WTC11 (cell line): ENCODE results near the gene CASP8. TPM values are rescaled to one million over a fixed set of nuclear protein-coding genes. Genes with fewer than 3 reads are reported as not detected.
"Not testable (repeated sequence)": the region's sequence is repeated elsewhere in the genome, so short reads cannot be mapped to it uniquely, and the experiment has no call there.

Source experiments
- ATAC-seq: fragments of 200-7000 bp; cut with Tn5 transposase; 2 replicates; pipeline ENCODE4 v1.10.0; 2021; ENCODE audit warnings: mild to moderate bottlenecking, moderate library complexity
- CTCF ChIA-PET: fragments of 300-600 bp; sonication (Branson Sonifier 250); formaldehyde crosslinking; loops from one replicate; lab custom pipeline; 2021; ENCODE audit warnings: antibody characterized with exemption; lab: Charles Lee
- POLR2A ChIA-PET: fragments of 350-600 bp; sonication (Branson Sonifier 250); formaldehyde crosslinking; loops from one replicate; lab custom pipeline; 2021; ENCODE audit warnings: antibody characterized with exemption; lab: Charles Lee
- DNase-seq: peaks from one replicate; pipeline ENCODE4 v3.0.0; 2021; ENCODE audit warnings: low spot score
- H3K27ac Mint-ChIP-seq: 2 replicates; pipeline ENCODE4 v1.8.0; 2021; ENCODE audit warnings: mixed read lengths
- H3K27me3 Mint-ChIP-seq: 2 replicates; pipeline ENCODE4 v1.8.0; 2021; ENCODE audit warnings: low read depth, mild to moderate bottlenecking, moderate library complexity, mixed read lengths
- H3K36me3 Mint-ChIP-seq: 2 replicates; pipeline ENCODE4 v1.8.0; 2021; ENCODE audit warnings: mixed read lengths
- H3K4me1 Mint-ChIP-seq: 2 replicates; pipeline ENCODE4 v1.8.0; 2022; ENCODE audit warnings: mixed read lengths
- H3K4me3 Mint-ChIP-seq: 2 replicates; pipeline ENCODE4 v1.8.0; 2021; ENCODE audit warnings: mild to moderate bottlenecking, moderate library complexity, mixed read lengths
- H3K9me3 Mint-ChIP-seq: 2 replicates; pipeline ENCODE4 v1.8.0; 2021; ENCODE audit warnings: mixed read lengths
- AFF4 ChIP-seq: sonication (generic); formaldehyde crosslinking; IDR thresholded peaks from 2 replicates; pipeline ENCODE4 v1.8.1; 2023; ENCODE audit warnings: mild to moderate bottlenecking, missing genetic modification reagents, borderline replicate concordance
- AR ChIP-seq: fragments of 250-450 bp; sonication (Bioruptor Pico); IDR thresholded peaks from 2 replicates; pipeline ENCODE4 v1.9.0; 2021; ENCODE audit warnings: mild to moderate bottlenecking
- ERG ChIP-seq: fragments of 250-450 bp; sonication (Bioruptor Pico); IDR thresholded peaks from 2 replicates; pipeline ENCODE4 v1.8.0; 2021; ENCODE audit warnings: mild to moderate bottlenecking
- ESRRA ChIP-seq: sonication (generic); formaldehyde crosslinking; IDR thresholded peaks from 2 replicates; pipeline ENCODE4 v1.8.1; 2022; ENCODE audit warnings: mild to moderate bottlenecking, missing genetic modification reagents, borderline replicate concordance
- GRHL2 ChIP-seq: fragments of 250-450 bp; sonication (Bioruptor Pico); IDR thresholded peaks from 2 replicates; pipeline ENCODE4 v1.8.0; 2022; ENCODE audit warnings: mild to moderate bottlenecking, moderate library complexity; ENCODE audit not compliant: insufficient replicate concordance, severe bottlenecking
- MAX ChIP-seq: sonication (generic); formaldehyde crosslinking; IDR thresholded peaks from 2 replicates; pipeline ENCODE4 v1.8.0; 2022; ENCODE audit warnings: mild to moderate bottlenecking, missing genetic modification reagents
- NFATC4 ChIP-seq: fragments of 250-450 bp; sonication (Bioruptor Pico); IDR thresholded peaks from 2 replicates; pipeline ENCODE4 v1.9.0; 2021; ENCODE audit warnings: mild to moderate bottlenecking
- NR1H2 ChIP-seq: sonication (generic); formaldehyde crosslinking; IDR thresholded peaks from 2 replicates; pipeline ENCODE4 v1.9.0; 2021; ENCODE audit warnings: mild to moderate bottlenecking, moderate library complexity, missing genetic modification reagents
- SMAD4 ChIP-seq: sonication (generic); formaldehyde crosslinking; IDR thresholded peaks from 2 replicates; pipeline ENCODE4 v1.8.0; 2022; ENCODE audit warnings: mild to moderate bottlenecking, missing genetic modification reagents
- TEAD4 ChIP-seq: sonication (generic); formaldehyde crosslinking; IDR thresholded peaks from 2 replicates; pipeline ENCODE4 v1.8.0; 2022; ENCODE audit warnings: mild to moderate bottlenecking, missing genetic modification reagents
- TP53 ChIP-seq: sonication (generic); formaldehyde crosslinking; IDR thresholded peaks from 2 replicates; pipeline ENCODE4 v1.8.1; 2023; ENCODE audit warnings: mild to moderate bottlenecking, missing genetic modification reagents
- ZBTB21 ChIP-seq: sonication (generic); formaldehyde crosslinking; IDR thresholded peaks from 2 replicates; pipeline ENCODE4 v1.8.1; 2023; ENCODE audit warnings: mild to moderate bottlenecking, missing genetic modification reagents, borderline replicate concordance
- ZNF138 ChIP-seq: sonication (generic); formaldehyde crosslinking; conservative IDR thresholded peaks from 2 replicates; pipeline ENCODE4 v1.8.1; 2022; ENCODE audit warnings: mild to moderate bottlenecking, moderate library complexity, missing genetic modification reagents
- ZNF425 ChIP-seq: fragments of 250-450 bp; sonication (Bioruptor Pico); conservative IDR thresholded peaks from 2 replicates; pipeline ENCODE4 v1.9.0; 2021; ENCODE audit warnings: mild to moderate bottlenecking
- ZNF512 ChIP-seq: sonication (generic); formaldehyde crosslinking; IDR thresholded peaks from 2 replicates; pipeline ENCODE4 v1.8.1; 2022; ENCODE audit warnings: missing genetic modification reagents, borderline replicate concordance
- total RNA-seq: library from RNA; stranded (reverse); gene quantifications from 3 replicates; pipeline ENCODE4 v1.2.3, GENCODE V29; 2021
- TF ChIP-seq, protein P1 (sequence below): sonication (generic); formaldehyde crosslinking; conservative IDR thresholded peaks from 2 replicates; pipeline ENCODE4 v1.8.1; 2023; ENCODE audit warnings: mild to moderate bottlenecking, low read depth, missing genetic modification reagents, moderate library complexity

Gene CASP8
- total RNA-seq, 1 experiment from 2014 or later, result 4.4 TPM

GRCh38 chr2:201298462-201299052 is 38.2 kb downstream of the CASP8 start:
- H3K4me1 Mint-ChIP-seq, result peaks cover 4% of the 10 kb centered on the region; the same call in 1 of the 2 replicates
- peaks cover 5% of the 10 kb centered on the region for H3K27me3 Mint-ChIP-seq
- peaks cover 6% of the 10 kb centered on the region for H3K36me3 Mint-ChIP-seq
- H3K27ac Mint-ChIP-seq, result no peak overlapping the region
- H3K9me3 Mint-ChIP-seq, result peaks cover 41% of the 10 kb centered on the region
- DNase-seq (no peak), ATAC-seq (no peak)
- POLR2A ChIA-PET, result no interaction called here
- TF ChIP-seq ZNF138 (CRISPR knock-in tag) (no peak), ZBTB21 (no peak), SMAD4 (CRISPR knock-in tag) (no peak), GRHL2 (CRISPR knock-in tag) (no peak), ZNF512 (CRISPR knock-in tag) (no peak), NR1H2 (no peak)
- no peak overlapping the region for H3K4me3 Mint-ChIP-seq
- CTCF ChIA-PET, result interaction anchor here (1.5 kb wide), 1 partner anchor 67 kb away, joined by 6 read pairs; no protein-coding TSS in a partner anchor

- DNase-seq, H3K36me3 Mint-ChIP-seq, H3K27me3 Mint-ChIP-seq, ATAC-seq, H3K4me3 Mint-ChIP-seq, POLR2A ChIA-PET, H3K4me1 Mint-ChIP-seq, H3K27ac Mint-ChIP-seq: not testable (repeated sequence)
- peaks cover 47% of the 10 kb centered on the region for H3K9me3 Mint-ChIP-seq
- CTCF ChIA-PET, result interaction anchor here (1.0 kb wide), 1 partner anchor 68 kb away, joined by 3 read pairs; no protein-coding TSS in a partner anchor
Observed at GRCh38 chr2:201299929-201300328, 39.6 kb downstream of the CASP8 start.

DNA sequence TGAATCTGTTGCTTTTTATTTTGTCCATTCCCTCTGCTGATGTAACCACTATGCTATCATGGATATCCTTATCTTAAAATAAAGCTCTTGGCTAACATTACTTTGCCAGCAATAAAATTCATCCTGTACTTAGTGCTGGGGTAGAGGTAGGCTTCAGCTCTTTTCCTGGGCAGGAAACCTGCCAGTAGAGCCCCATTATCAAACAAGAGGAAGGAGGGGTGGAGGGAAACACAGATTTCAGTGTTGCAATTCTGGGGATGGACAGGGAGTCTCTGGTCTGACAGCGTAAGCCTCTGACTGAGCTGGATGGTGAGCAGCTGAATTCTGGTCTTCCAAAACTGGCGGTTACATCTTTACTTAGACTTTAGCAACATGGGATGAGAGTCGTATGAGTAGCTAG is 47.5 kb downstream of the CASP8 start:
- ATAC-seq, result no peak
- ChIA-PET CTCF (no interaction called here), POLR2A (no interaction called here)
- DNase-seq, result no peak
- Mint-ChIP-seq H3K27me3 (no peaks in the 10 kb centered on the region; the same call in 1 of the 2 replicates), H3K4me3 (no peak overlapping the region), H3K9me3 (peaks cover 39% of the 10 kb centered on the region), H3K4me1 (no peaks in the 10 kb centered on the region), H3K36me3 (no peaks in the 10 kb centered on the region), H3K27ac (no peak overlapping the region)
- no peak for TF ChIP-seq NR1H2
- TF ChIP-seq ERG (CRISPR knock-in tag), result no peak
- TF ChIP-seq ESRRA (CRISPR knock-in tag), result no peak
- no peak for TF ChIP-seq NFATC4 (CRISPR knock-in tag)
- TF ChIP-seq TEAD4 (CRISPR knock-in tag), result no peak
- TF ChIP-seq AFF4 (CRISPR knock-in tag), result no peak
- no peak for TF ChIP-seq AR (CRISPR knock-in tag)
- no peak for TF ChIP-seq MAX (CRISPR knock-in tag)
- TF ChIP-seq, protein P1, sequence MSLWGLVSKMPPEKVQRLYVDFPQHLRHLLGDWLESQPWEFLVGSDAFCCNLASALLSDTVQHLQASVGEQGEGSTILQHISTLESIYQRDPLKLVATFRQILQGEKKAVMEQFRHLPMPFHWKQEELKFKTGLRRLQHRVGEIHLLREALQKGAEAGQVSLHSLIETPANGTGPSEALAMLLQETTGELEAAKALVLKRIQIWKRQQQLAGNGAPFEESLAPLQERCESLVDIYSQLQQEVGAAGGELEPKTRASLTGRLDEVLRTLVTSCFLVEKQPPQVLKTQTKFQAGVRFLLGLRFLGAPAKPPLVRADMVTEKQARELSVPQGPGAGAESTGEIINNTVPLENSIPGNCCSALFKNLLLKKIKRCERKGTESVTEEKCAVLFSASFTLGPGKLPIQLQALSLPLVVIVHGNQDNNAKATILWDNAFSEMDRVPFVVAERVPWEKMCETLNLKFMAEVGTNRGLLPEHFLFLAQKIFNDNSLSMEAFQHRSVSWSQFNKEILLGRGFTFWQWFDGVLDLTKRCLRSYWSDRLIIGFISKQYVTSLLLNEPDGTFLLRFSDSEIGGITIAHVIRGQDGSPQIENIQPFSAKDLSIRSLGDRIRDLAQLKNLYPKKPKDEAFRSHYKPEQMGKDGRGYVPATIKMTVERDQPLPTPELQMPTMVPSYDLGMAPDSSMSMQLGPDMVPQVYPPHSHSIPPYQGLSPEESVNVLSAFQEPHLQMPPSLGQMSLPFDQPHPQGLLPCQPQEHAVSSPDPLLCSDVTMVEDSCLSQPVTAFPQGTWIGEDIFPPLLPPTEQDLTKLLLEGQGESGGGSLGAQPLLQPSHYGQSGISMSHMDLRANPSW (CRISPR knock-in tag), result no peak
- no peak for TF ChIP-seq TP53 (CRISPR knock-in tag)
- no peak for TF ChIP-seq ZNF425 (CRISPR knock-in tag)
